ENCODE data around the gene DHRS12.

DHRS12 gene

DNA sequence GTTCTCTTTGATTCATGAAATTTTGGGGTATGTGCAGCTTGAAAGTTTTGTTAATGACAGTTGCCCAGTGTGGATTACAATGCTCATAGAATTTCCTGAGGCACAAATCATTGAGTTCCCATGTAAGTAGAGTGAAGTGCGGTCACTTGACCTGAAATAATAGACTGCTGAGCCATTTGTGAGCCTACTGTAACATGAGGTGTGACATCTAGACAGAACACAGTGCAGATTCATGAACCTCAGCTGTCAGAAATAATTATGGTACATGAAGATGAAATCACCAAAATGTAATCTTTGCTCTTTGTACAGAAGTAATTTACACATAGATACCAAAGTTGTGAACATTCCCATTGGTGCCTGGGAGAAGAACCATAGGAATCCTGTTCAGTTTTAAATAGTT lies 84.6 kb downstream of the DHRS12 start:
- no peak for DNase-seq
